GM15510 (cell line): Measurements from ENCODE around the gene GNG4.

Source experiments
- POLR2A ChIP-seq: IDR thresholded peaks from 3 replicates; pipeline ENCODE4 v1.6.1; 2011; ENCODE audit warnings: borderline replicate concordance; ENCODE audit not compliant: insufficient read length; ENCODE audit errors: extremely low read depth

The GNG4 gene

GRCh38 chr1:235649368-235650163 lies at the start of gene GNG4:
GNG4 (minus strand) TSS chr1:235649784; CDS start chr1:235583838, 65,946 bp downstream.
- TF ChIP-seq POLR2A, result no peak

DNA sequence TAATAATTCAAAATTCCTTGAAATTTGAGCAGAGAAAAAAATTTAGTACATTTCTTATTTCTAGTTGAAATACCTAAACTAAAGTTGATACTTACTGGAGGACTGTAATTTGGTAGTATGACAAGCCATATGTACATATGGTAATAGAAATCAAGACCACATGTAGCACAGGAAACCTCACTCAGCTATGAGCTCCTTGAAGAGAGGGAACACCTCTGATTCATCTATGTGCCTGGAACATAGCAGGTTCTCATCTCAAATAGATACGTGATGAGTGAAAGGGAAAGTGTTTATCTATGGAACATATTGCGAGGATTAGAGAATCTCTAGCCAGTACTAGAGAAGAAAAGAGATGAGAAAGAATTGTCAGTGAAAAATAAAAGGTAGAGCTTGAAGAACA lies 47.9 kb upstream of the GNG4 start:
- no peak for TF ChIP-seq POLR2A

DNA sequence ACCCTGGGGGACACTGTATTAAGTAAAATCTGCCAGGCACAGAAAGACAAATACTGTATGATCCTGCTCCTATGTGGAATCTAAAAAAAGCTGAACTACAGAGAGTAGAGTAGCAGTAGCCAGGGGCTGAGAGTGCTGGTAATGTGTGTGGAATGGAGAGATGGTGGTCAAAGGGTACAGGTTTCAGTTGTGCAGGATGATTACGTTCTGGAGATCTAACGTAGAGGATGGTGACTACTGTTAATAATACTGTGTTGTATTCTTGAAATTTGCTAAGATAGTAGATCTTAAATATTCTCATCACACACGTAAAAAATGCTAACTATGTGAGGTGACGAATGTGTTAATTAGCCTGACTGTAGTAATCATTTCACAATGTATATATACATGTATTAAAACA lies 39.8 kb upstream of the GNG4 start:
- no peak for TF ChIP-seq POLR2A

DNA sequence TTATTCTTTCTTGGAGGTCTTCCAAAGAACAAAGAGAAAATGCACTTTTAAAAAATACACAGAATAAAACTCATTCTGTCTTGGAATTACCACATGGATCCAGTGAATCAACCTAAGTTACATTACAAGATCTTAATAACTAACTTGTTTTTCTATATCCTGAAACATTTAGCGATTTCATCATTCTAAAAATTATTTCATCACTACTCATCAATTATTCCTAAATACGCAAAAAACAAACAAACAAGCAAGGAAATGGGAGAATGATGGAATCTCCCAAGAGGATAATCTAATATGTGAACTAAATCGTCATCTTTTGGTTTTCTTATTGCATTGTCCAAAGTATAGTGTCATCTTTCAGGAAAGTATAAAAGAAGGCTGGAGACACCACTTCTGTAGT lies 38.5 kb upstream of the GNG4 start:
- TF ChIP-seq POLR2A, result no peak

GRCh38 chr1:235683653-235684052 lies 34.1 kb upstream of the GNG4 start:
- TF ChIP-seq POLR2A, result no peak

DNA sequence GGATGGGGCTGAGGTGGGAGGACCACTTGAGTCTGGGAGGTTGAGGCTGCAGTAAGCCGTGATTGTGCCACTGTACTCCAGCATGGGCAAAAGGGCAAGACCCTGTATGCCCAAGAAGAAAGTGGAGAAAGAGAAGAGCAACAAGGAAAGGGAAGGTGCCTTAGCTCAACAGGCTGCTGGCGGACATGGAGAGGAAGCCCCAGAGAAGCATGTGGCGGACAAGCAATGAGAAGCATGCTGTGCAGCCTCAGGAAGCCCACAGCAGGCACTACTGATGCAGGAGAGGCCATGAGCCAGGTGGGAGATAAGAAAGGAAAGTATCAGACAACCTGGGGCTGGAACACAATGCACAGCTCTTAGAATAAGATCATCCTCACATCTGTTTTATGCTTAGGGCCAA lies 32.6 kb upstream of the GNG4 start:
- no peak for TF ChIP-seq POLR2A

DNA sequence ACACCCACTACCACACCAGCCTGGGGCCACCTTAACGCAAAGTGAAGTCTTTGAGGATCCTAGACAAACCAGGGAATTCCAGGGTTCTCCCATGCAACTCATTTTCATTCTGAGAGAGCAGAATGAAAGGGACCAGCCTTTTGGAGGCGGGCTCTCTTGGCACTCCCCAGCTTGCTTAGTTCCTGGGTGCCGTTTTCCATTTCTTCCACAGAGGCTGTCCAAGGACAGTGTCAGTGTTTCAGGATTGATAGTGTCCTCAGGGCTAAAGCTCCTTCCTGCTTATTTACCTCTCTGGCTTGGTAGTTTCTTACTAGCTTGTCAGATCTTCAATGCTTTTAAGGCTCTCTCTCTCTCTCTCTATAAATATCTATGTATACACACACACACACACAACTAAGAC lies 30.1 kb upstream of the GNG4 start:
- no peak for TF ChIP-seq POLR2A

DNA sequence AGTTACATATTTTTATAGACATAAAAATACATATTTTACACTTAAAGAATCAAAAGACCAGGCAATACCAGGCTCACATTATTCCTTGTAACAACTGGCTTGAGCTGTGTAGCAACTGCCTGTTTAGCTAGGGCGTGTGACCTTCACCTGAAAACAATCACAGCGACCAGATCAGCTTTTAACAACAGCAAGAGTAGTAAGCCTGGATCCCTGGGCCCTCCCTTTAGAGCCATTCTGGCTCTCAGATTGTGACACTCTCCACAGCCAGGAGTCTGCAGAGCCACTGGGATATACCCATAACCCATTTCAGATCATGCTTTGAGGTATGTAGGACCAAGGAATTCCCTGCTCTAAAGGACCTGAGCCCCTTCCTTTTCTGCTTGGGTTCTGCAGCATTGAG lies 29.4 kb upstream of the GNG4 start:
- no peak for TF ChIP-seq POLR2A

- TF ChIP-seq POLR2A, result no peak
Measured at GRCh38 chr1:235675152-235675890, 25.7 kb upstream of the GNG4 start.

DNA sequence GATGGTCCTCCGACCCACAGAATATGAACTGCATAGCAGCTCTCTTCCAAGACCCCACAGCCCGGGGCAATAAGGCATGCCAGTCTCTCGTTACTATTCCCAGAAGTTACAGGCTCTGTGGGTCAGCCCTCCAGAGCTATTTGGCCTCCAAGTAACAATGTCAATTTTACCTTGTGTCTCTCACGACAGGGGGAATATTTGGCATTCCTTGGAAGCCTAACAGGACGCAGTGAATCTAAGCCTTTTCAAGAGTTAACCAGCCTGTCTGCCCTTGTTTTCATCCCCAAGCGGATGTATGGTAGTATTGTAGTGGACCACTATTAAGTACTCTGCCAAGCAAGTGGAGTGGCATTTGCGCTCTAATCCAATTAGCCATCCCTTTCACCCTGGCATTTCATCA lies 24.4 kb upstream of the GNG4 start:
- TF ChIP-seq POLR2A, result no peak

- TF ChIP-seq POLR2A, result no peak
Measured at GRCh38 chr1:235671992-235672391, 22.4 kb upstream of the GNG4 start.

DNA sequence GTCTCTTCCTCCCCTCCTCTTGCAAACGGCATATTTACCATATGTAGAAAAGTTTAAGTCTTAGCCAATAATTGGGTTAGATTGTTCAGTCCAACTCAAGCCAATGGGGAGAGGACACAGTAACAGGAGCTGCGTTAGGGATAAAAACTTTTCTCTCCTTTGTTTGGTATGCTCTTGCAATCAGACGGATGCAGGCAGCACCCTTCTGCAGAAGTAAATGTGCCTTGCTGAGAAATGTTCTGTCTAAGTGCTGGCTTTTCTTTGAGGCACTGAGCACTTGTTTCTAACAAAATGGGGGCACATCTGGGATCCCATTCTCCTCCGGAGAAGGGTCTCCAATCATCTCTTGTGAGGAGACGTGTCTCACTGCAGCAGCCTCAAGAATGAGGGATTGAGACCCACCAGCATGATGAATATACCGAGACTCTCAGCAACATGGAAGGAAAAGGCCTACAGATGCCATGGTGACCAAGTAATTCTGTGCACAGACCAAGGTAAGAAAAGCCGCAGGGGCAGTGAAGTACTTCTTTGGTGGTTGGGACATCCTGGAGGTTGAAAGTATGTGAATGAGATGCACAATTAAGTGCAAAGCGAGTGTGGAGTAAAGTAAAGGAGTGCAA lies 20.7 kb upstream of the GNG4 start:
- no peak for TF ChIP-seq POLR2A

- no peak for TF ChIP-seq POLR2A
Measured at GRCh38 chr1:235669277-235669676, 19.7 kb upstream of the GNG4 start.

GRCh38 chr1:235663628-235664027 lies 14.0 kb upstream of the GNG4 start:
- TF ChIP-seq POLR2A, result no peak

DNA sequence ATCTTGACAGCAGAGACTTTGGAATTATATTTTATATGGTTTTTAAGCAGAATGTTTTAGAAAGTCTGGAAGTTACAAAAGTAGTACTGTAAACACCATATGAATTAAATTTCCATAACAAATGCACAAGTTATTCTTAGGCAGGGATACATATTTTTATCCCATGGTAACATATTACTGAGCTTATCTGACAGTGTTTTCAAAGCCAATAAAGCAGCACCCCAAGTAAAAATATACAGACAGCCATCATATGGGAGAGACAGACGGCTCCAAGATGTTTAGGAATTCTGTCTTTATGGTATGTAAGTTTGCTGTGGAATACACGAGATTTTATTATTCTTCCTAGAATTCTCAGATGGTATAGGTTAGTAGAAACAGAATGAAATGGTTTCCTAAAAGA lies 12.0 kb upstream of the GNG4 start:
- no peak for TF ChIP-seq POLR2A

DNA sequence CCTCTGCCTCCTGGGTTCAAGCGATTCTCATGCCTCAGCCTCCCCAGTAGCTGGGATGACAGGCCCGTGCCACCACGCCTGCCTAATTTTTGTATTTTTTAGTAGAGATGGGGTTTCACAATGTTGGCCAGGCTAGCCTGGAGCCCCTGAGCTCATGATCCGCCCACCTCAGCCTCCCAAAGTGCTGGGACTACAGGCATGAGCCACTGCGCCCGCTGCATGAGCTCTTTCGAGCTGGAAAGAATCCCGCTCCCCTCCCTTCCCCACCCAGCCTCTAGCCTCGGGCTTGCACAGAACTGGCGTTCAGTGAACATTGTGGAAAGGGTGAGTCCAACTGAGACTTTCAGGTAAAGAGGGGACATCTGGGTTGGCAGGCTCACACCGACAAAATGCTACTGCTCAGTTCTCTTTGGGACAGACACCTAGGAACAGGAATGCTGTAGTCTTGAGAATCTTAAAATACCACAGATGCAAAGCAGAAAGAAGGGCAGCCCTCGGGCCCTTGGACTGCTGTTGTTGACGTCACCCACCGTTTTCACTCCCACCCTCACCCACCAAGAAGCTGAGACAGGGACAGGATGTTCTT lies 9.7 kb upstream of the GNG4 start:
- TF ChIP-seq POLR2A, result no peak

- no peak for TF ChIP-seq POLR2A
Measured at GRCh38 chr1:235657747-235658526, 8.4 kb upstream of the GNG4 start.
